Astrocyte of the cerebellum (primary cell): ENCODE results near the gene CACTIN.

Experiments used
- DNase-seq: peaks from one replicate; pipeline ENCODE4 v3.0.0-alpha.2; 2011; ENCODE audit warnings: low read depth
- H3K4me3 ChIP-seq: 2 replicates; pipeline ENCODE4 v1.5.1; 2011; ENCODE audit warnings: mild to moderate bottlenecking, low read depth, low read length, moderate library complexity
- CTCF ChIP-seq: IDR thresholded peaks from 2 replicates; pipeline ENCODE4 v1.5.1; 2012; ENCODE audit warnings: low read length, low read depth, moderate library complexity, mild to moderate bottlenecking; ENCODE audit errors: missing control alignments
- in situ Hi-C: cut with HindIII; loops from 2 replicates; pipeline ENCODE4 v1.10.0; 2017; ENCODE audit warnings: low sequenced_read_pairs

CACTIN gene

GRCh38 chr19:3612901-3613741, 13.5 kb downstream of the CACTIN start:
- DNase-seq, result no peak
- no peak overlapping the region for H3K4me3 ChIP-seq
- TF ChIP-seq CTCF, result no peak
- in situ Hi-C loops, result no loop called here

- DNase-seq, result no peak
- TF ChIP-seq CTCF, result no peak
- no peak overlapping the region for H3K4me3 ChIP-seq
- in situ Hi-C loops, result no loop called here
Measured at GRCh38 chr19:3612330-3612729, 14.3 kb downstream of the CACTIN start.

GRCh38 chr19:3611841-3612240, 14.7 kb downstream of the CACTIN start:
- TF ChIP-seq CTCF, result no peak
- no peak overlapping the region for H3K4me3 ChIP-seq
- DNase-seq, result no peak
- in situ Hi-C loops, result no loop called here

GRCh38 chr19:3610745-3611717, 15.6 kb downstream of the CACTIN start:
- TF ChIP-seq CTCF, result no peak
- in situ Hi-C loops, result no loop called here
- no peak for DNase-seq
- H3K4me3 ChIP-seq, result no peak overlapping the region

GRCh38 chr19:3609779-3610719, 16.5 kb downstream of the CACTIN start:
- TF ChIP-seq CTCF, result no peak
- DNase-seq, result no peak
- H3K4me3 ChIP-seq, result no peak overlapping the region
- in situ Hi-C loops, result no loop called here
